HepG2 (cell line): ENCODE results near the gene RPL6. TPM values are rescaled to one million over a fixed set of nuclear protein-coding genes. Genes with fewer than 3 reads are reported as not detected.

Experiments used
- AGO1 ChIP-seq: fragments of 200-400 bp; formaldehyde crosslinking; IDR thresholded peaks from 2 replicates; pipeline ENCODE4 v1.6.1; 2017; ENCODE audit warnings: mild to moderate bottlenecking, low read depth, low read length, moderate library complexity; ENCODE audit not compliant: poor library complexity, severe bottlenecking
- ERF ChIP-seq: IDR thresholded peaks from 2 replicates; pipeline ENCODE4 v1.6.1; 2018; ENCODE audit warnings: missing biosample characterization, missing genetic modification reagents
- ETV6 ChIP-seq: sonication (generic); formaldehyde crosslinking; conservative IDR thresholded peaks from 2 replicates; pipeline ENCODE4 v1.4.0; 2020; ENCODE audit warnings: missing genetic modification reagents
- HCFC1 ChIP-seq: fragments of 150-350 bp; IDR thresholded peaks from 2 replicates; pipeline ENCODE4 v1.6.1; 2014; ENCODE audit warnings: low read depth, low read length
- HMG20A ChIP-seq: IDR thresholded peaks from 2 replicates; pipeline ENCODE4 v1.6.1; 2016; ENCODE audit warnings: borderline replicate concordance
- ISL2 ChIP-seq: sonication (generic); formaldehyde crosslinking; IDR thresholded peaks from 2 replicates; pipeline ENCODE4 v1.5.0; 2020; ENCODE audit warnings: missing genetic modification reagents
- NFE2L1 ChIP-seq: sonication (generic); formaldehyde crosslinking; IDR thresholded peaks from 2 replicates; pipeline ENCODE4 v1.4.0; 2020; ENCODE audit warnings: missing genetic modification reagents, mild to moderate bottlenecking, borderline replicate concordance
- SIN3B ChIP-seq: fragments of 150-350 bp; IDR thresholded peaks from 2 replicates; pipeline ENCODE4 v1.6.1; 2014; ENCODE audit warnings: low read length
- SRSF1 ChIP-seq: fragments of 200-400 bp; formaldehyde crosslinking; optimal IDR thresholded peaks from 2 replicates; pipeline ENCODE3; 2017; ENCODE audit warnings: mild to moderate bottlenecking, low read depth, low read length, moderate library complexity
- SUZ12 ChIP-seq: fragments of 150-350 bp; IDR thresholded peaks from 2 replicates; pipeline ENCODE4 v1.6.1; 2014; ENCODE audit warnings: low read depth, low read length
- TCF7L2 ChIP-seq: IDR thresholded peaks from 2 replicates; pipeline ENCODE4 v1.6.1; 2011; ENCODE audit warnings: mild to moderate bottlenecking, low read depth, low read length, moderate library complexity
- TRIM24 ChIP-seq: sonication (generic); formaldehyde crosslinking; IDR thresholded peaks from 2 replicates; pipeline ENCODE4 v1.8.0; 2022; ENCODE audit warnings: mild to moderate bottlenecking, missing genetic modification reagents
- YEATS4 ChIP-seq: sonication (generic); formaldehyde crosslinking; IDR thresholded peaks from 2 replicates; pipeline ENCODE4 v1.4.0; 2020; ENCODE audit warnings: missing genetic modification reagents, borderline replicate concordance
- ZBTB7B ChIP-seq: sonication (generic); formaldehyde crosslinking; IDR thresholded peaks from 2 replicates; pipeline ENCODE4 v1.4.0; 2020; ENCODE audit warnings: missing genetic modification reagents
- ZBTB8A ChIP-seq: sonication (generic); formaldehyde crosslinking; IDR thresholded peaks from 2 replicates; pipeline ENCODE4 v1.4.0; 2020; ENCODE audit warnings: mild to moderate bottlenecking, low read depth, missing genetic modification reagents, borderline replicate concordance
- ZC3H13 ChIP-seq: sonication (generic); formaldehyde crosslinking; IDR thresholded peaks from 2 replicates; pipeline ENCODE4 v1.8.1; 2023; ENCODE audit warnings: mild to moderate bottlenecking, missing genetic modification reagents, moderate library complexity
- ZNF10 ChIP-seq: sonication (generic); formaldehyde crosslinking; IDR thresholded peaks from 2 replicates; pipeline ENCODE4 v1.4.0; 2020; ENCODE audit warnings: mild to moderate bottlenecking, low read depth, missing genetic modification reagents, borderline replicate concordance
- ZNF260 ChIP-seq: sonication (generic); formaldehyde crosslinking; IDR thresholded peaks from 2 replicates; pipeline ENCODE4 v1.4.0; 2020; ENCODE audit warnings: missing genetic modification reagents, low read depth, mild to moderate bottlenecking, borderline replicate concordance
- ZNF280D ChIP-seq: sonication (generic); formaldehyde crosslinking; IDR thresholded peaks from 2 replicates; pipeline ENCODE4 v1.5.1; 2020; ENCODE audit warnings: mild to moderate bottlenecking, missing genetic modification reagents
- ZNF333 ChIP-seq: sonication (generic); formaldehyde crosslinking; IDR thresholded peaks from 2 replicates; pipeline ENCODE4 v1.4.0; 2020; ENCODE audit warnings: mild to moderate bottlenecking, missing genetic modification reagents, borderline replicate concordance
- ZNF577 ChIP-seq: sonication (generic); formaldehyde crosslinking; IDR thresholded peaks from 2 replicates; pipeline ENCODE4 v1.4.0; 2020; ENCODE audit warnings: mild to moderate bottlenecking, low read depth, missing genetic modification reagents, borderline replicate concordance
- ZNF644 ChIP-seq: IDR thresholded peaks from 2 replicates; pipeline ENCODE4 v1.6.1; 2016; ENCODE audit warnings: low read depth
- ZNF672 ChIP-seq: sonication (generic); formaldehyde crosslinking; IDR thresholded peaks from 2 replicates; pipeline ENCODE4 v1.8.1; 2022; ENCODE audit warnings: missing genetic modification reagents
- ZNF850 ChIP-seq: sonication (generic); formaldehyde crosslinking; conservative IDR thresholded peaks from 2 replicates; pipeline ENCODE4 v1.9.0; 2021; ENCODE audit warnings: mild to moderate bottlenecking, missing genetic modification reagents
- ZNF878 ChIP-seq: sonication (generic); formaldehyde crosslinking; IDR thresholded peaks from 2 replicates; pipeline ENCODE4 v1.8.1; 2023; ENCODE audit warnings: mild to moderate bottlenecking, missing genetic modification reagents, moderate library complexity
- ZSCAN20 ChIP-seq: sonication (generic); formaldehyde crosslinking; IDR thresholded peaks from 2 replicates; pipeline ENCODE4 v1.4.0; 2020; ENCODE audit warnings: missing genetic modification reagents, mild to moderate bottlenecking, borderline replicate concordance
- ZSCAN9 ChIP-seq: IDR thresholded peaks from 2 replicates; pipeline ENCODE4 v1.6.1; 2016; ENCODE audit warnings: borderline replicate concordance
- polyA plus RNA-seq, 8 experiments: library from polyadenylated mRNA; depleted of rRNA in 3 of 8; stranded (reverse) in 7 of 8; unstranded in 1 of 8; fragments of >200 nt; fragmentation: Illumina TruSeq in 4 of 8; extraction: Trizol in 4 of 8; gene quantifications; 2 replicates each; pipeline versions ENCODE4 v1.2.1 to v1.2.3, GENCODE V29; 2011 to 2016; ENCODE audit warnings: low read depth in 4 of 8, missing spikeins in 1 of 8, mixed read lengths in 1 of 8; ENCODE audit not compliant: insufficient read depth in 1 of 8
- total RNA-seq, 5 experiments: library from RNA; depleted of rRNA; stranded (reverse); fragments of >200 nt; fragmentation: Illumina TruSeq; extraction: Trizol; gene quantifications; 2 replicates each; pipeline ENCODE4 v1.2.3, GENCODE V29; 2016; ENCODE audit warnings: low read depth in 1 of 5
- TF ChIP-seq, protein P1 (sequence below): sonication (generic); formaldehyde crosslinking; IDR thresholded peaks from 2 replicates; pipeline ENCODE4 v1.8.1; 2023; ENCODE audit warnings: missing genetic modification reagents, inconsistent platforms, borderline replicate concordance

Gene RPL6
- total and polyA plus RNA-seq, 2 of the 13 experiments (the other 11 are each of a cell fraction or from before 2014, with no cell fraction given), result 1,551 to 1,719 TPM

GRCh38 chr12:112418608-112419296 lies 9.3 kb upstream of the RPL6 start, which contains the start of gene PTPN11 (continued):
- no peak for TF ChIP-seq AGO1
- TF ChIP-seq ZNF672 (CRISPR knock-in tag), result no peak
- TF ChIP-seq, protein P1, sequence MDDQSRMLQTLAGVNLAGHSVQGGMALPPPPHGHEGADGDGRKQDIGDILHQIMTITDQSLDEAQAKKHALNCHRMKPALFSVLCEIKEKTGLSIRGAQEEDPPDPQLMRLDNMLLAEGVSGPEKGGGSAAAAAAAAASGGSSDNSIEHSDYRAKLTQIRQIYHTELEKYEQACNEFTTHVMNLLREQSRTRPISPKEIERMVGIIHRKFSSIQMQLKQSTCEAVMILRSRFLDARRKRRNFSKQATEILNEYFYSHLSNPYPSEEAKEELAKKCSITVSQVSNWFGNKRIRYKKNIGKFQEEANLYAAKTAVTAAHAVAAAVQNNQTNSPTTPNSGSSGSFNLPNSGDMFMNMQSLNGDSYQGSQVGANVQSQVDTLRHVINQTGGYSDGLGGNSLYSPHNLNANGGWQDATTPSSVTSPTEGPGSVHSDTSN (CRISPR knock-in tag), result 0 out of 2 replicates have a peak, but pooled peaks have one; percentile 22
- TF ChIP-seq ZNF644 (CRISPR knock-in tag), result no peak
- peak; percentile 83 for TF ChIP-seq ERF (CRISPR knock-in tag)
- peak; percentile 61; the same call in 1 of the 2 replicates for TF ChIP-seq ZNF878
- TF ChIP-seq ZNF577 (CRISPR knock-in tag), result no peak
- TF ChIP-seq ZC3H13 (CRISPR knock-in tag), result peak; percentile 63; the same call in 1 of the 2 replicates
- TF ChIP-seq ZNF10, result no peak
- TF ChIP-seq NFE2L1 (CRISPR knock-in tag), result no peak
- TF ChIP-seq SUZ12, result no peak
- TF ChIP-seq ZNF850, result peak; percentile 58; the same call in 1 of the 2 replicates
- no peak for TF ChIP-seq ZNF333 (CRISPR knock-in tag)
- TF ChIP-seq TRIM24, result no peak
- TF ChIP-seq ZNF260, result no peak
- peak; percentile 79 for TF ChIP-seq HCFC1
- TF ChIP-seq ISL2 (CRISPR knock-in tag), result peak; percentile 25; the same call in 1 of the 2 replicates
- TF ChIP-seq ZBTB8A (CRISPR knock-in tag), result no peak
- peak; percentile 98 for TF ChIP-seq SRSF1
- peak; percentile 47 for TF ChIP-seq ETV6 (CRISPR knock-in tag)
- TF ChIP-seq TCF7L2, result no peak
- 0 out of 2 replicates have a peak, but pooled peaks have one; percentile 38 for TF ChIP-seq ZSCAN9 (CRISPR knock-in tag)
- TF ChIP-seq ZSCAN20 (CRISPR knock-in tag), result no peak
- peak; percentile 38 for TF ChIP-seq YEATS4 (CRISPR knock-in tag)
- TF ChIP-seq ZNF280D (CRISPR knock-in tag), result no peak
- TF ChIP-seq HMG20A (CRISPR knock-in tag), result 0 out of 2 replicates have a peak, but pooled peaks have one; percentile 15
- peak; percentile 81 for TF ChIP-seq SIN3B
- TF ChIP-seq ZBTB7B (CRISPR knock-in tag), result 0 out of 2 replicates have a peak, but pooled peaks have one; percentile 16
